ENCODE measurements around the gene ITSN2.

ITSN2 gene

GRCh38 chr2:24262421-24262970, 97.8 kb downstream of the ITSN2 start:
- DNase-seq: no peak

GRCh38 chr2:24261441-24261840, 98.9 kb downstream of the ITSN2 start:
- DNase-seq: no peak

GRCh38 chr2:24259316-24259715, 101.0 kb downstream of the ITSN2 start:
- no peak for DNase-seq

GRCh38 chr2:24258718-24259117, 101.6 kb downstream of the ITSN2 start:
- no peak for DNase-seq

- DNase-seq: no peak
These were observed 106.9 kb downstream of the ITSN2 start for GRCh38 chr2:24253303-24253919.

- DNase-seq: no peak
These were observed 112.7 kb downstream of the ITSN2 start for GRCh38 chr2:24247592-24247991.

GRCh38 chr2:24247164-24247563, 113.2 kb downstream of the ITSN2 start:
- no peak for DNase-seq

GRCh38 chr2:24245986-24246776, 114.2 kb downstream of the ITSN2 start:
- DNase-seq: no peak

GRCh38 chr2:24241528-24241927, 118.8 kb downstream of the ITSN2 start:
- no peak for DNase-seq

GRCh38 chr2:24239553-24239952, 120.8 kb downstream of the ITSN2 start:
- DNase-seq: no peak

- DNase-seq: no peak
These were observed 122.2 kb downstream of the ITSN2 start for GRCh38 chr2:24238158-24238557.

GRCh38 chr2:24237313-24237712, 123.0 kb downstream of the ITSN2 start:
- no peak for DNase-seq

GRCh38 chr2:24233321-24233720, 127.0 kb downstream of the ITSN2 start:
- DNase-seq: no peak

- DNase-seq: no peak
These were observed 128.9 kb downstream of the ITSN2 start for GRCh38 chr2:24231461-24231881.

- no peak for DNase-seq
These were observed 131.9 kb downstream of the ITSN2 start for GRCh38 chr2:24228470-24228869.

GRCh38 chr2:24225499-24226242, 134.7 kb downstream of the ITSN2 start:
- DNase-seq: no peak

- DNase-seq: no peak
These were observed 137.4 kb downstream of the ITSN2 start for GRCh38 chr2:24222946-24223345.

- no peak for DNase-seq
These were observed 138.8 kb downstream of the ITSN2 start for GRCh38 chr2:24221343-24222050.

GRCh38 chr2:24220554-24221291, 139.6 kb downstream of the ITSN2 start:
- DNase-seq: no peak

GRCh38 chr2:24214880-24215279, 145.5 kb downstream of the ITSN2 start:
- DNase-seq: no peak

- no peak for DNase-seq
These were observed 148.9 kb downstream of the ITSN2 start for GRCh38 chr2:24211408-24211807.

GRCh38 chr2:24210723-24211122, 149.6 kb downstream of the ITSN2 start:
- DNase-seq: no peak
